Measurements from ENCODE around the gene RBM8A.
A peak's percentile ranks its signal among the peaks of the same experiment; 100 is the strongest.

Gene RBM8A

DNA sequence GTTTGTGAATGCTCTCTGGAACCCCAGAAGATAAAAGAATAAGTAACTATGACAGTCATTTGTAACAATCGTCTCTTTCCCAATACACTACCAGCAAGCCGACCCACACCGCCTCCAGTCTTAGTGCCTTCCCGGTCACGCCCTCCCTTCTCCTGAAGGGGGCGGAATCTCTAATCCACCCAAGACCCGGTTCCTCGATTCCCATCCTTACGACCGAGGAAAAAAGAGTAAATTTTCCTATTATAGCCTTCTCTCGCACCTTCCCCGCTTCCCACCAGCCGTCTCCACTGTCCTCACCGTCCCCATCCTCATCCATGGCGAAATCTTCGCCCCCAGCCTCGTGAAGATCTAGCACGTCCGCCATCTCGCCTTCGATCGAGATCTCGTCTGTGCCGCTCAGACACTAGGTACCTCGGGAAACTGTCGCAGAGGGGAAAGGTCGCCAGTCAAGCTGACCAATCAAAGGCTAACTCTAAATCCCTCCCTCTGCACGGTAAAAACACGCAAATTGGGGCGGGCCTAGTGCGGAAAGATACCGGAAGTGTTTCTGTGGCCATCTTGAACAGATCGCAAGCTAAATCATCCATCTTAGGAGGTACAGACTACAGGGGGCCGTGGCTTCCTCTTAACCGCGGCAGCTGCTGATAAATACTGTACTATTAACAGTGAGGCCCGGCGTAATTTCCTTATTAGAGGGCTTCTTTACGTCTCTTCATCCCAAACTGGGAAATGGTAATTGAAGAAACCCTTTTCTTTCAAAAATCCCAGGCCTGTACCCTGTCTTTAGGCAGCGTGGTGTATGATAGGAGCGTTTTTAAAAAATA lies at the start of gene RBM8A:
Gene RBM8A, minus strand, starts transcription at position 422 of the 824 bp plus-strand sequence. Its CDS starts 58 bp downstream, at position 364.
- Mint-ChIP-seq H3K27me3 (no peaks in the 10 kb centered on the region), H3K4me1 (ENCODE audit: low read depth) (peaks cover 29% of the 10 kb centered on the region), H3K4me3 (peak within 1 kb of the TSS; percentile 88), H3K36me3 (peaks cover 8% of the 10 kb centered on the region), H3K27ac (no peak within 1 kb of the TSS), H3K9me3 (ENCODE audit: low read depth) (no peaks in the 10 kb centered on the region)

GRCh38 chr1:145977016-145977415 lies 49.7 kb upstream of the RBM8A start:
- H3K27me3 Mint-ChIP-seq, result no peaks in the 10 kb centered on the region
- peaks cover 14% of the 10 kb centered on the region for H3K4me1 Mint-ChIP-seq (ENCODE audit: low read depth)
- no peaks in the 10 kb centered on the region for H3K9me3 Mint-ChIP-seq (ENCODE audit: low read depth)
- H3K27ac Mint-ChIP-seq, result no peak overlapping the region
- no peaks in the 10 kb centered on the region for H3K36me3 Mint-ChIP-seq
- H3K4me3 Mint-ChIP-seq, result no peak overlapping the region

- Mint-ChIP-seq H3K27me3 (no peaks in the 10 kb centered on the region), H3K9me3 (ENCODE audit: low read depth) (no peaks in the 10 kb centered on the region)
Measured at GRCh38 chr1:145975216-145975615, 47.9 kb upstream of the RBM8A start.

GRCh38 chr1:145974721-145975120 lies 47.4 kb upstream of the RBM8A start:
- Mint-ChIP-seq H3K9me3 (ENCODE audit: low read depth) (no peaks in the 10 kb centered on the region), H3K27me3 (no peaks in the 10 kb centered on the region), H3K27ac (no peak overlapping the region), H3K4me3 (no peak overlapping the region), H3K36me3 (no peaks in the 10 kb centered on the region), H3K4me1 (ENCODE audit: low read depth) (peaks cover 19% of the 10 kb centered on the region)

More at GRCh38 chr1:145975216-145975615, 47.9 kb upstream of the RBM8A start:
- Mint-ChIP-seq H3K4me3 (no peak overlapping the region), H3K27ac (peak overlapping the region; percentile 30), H3K4me1 (ENCODE audit: low read depth) (peaks cover 18% of the 10 kb centered on the region), H3K36me3 (no peaks in the 10 kb centered on the region)

DNA sequence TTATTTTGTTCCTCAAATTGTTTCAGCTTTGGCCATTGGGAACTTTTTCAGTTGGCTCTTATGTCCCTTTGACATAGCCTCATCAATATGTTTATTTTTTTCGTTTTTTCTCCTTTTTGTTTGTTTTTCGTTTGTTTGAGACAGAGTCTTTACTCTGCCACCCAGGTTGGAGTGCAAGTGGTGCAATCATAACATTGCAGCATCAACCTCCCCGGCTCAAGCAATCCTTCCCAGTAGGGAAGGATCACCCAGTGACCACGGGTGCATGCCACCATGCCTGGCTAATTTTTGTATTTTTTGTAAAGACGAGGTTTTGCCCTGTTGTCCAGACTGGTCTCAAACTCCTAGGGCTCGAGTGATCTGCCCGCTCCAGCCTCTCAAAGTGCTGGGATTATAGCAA lies 45.3 kb upstream of the RBM8A start:
- Mint-ChIP-seq H3K27me3 (no peaks in the 10 kb centered on the region), H3K4me3 (no peak overlapping the region), H3K27ac (no peak overlapping the region)

GRCh38 chr1:145967288-145967687 lies 40.0 kb upstream of the RBM8A start:
- no peaks in the 10 kb centered on the region for H3K9me3 Mint-ChIP-seq (ENCODE audit: low read depth)
- no peak overlapping the region for H3K27ac Mint-ChIP-seq
- H3K4me1 Mint-ChIP-seq (ENCODE audit: low read depth), result peaks cover 43% of the 10 kb centered on the region
- H3K27me3 Mint-ChIP-seq, result no peaks in the 10 kb centered on the region
- no peak overlapping the region for H3K4me3 Mint-ChIP-seq
- peaks cover 5% of the 10 kb centered on the region for H3K36me3 Mint-ChIP-seq

More for the DNA sequence above, 45.3 kb upstream of the RBM8A start:
- Mint-ChIP-seq H3K4me1 (ENCODE audit: low read depth) (peaks cover 25% of the 10 kb centered on the region), H3K9me3 (ENCODE audit: low read depth) (no peaks in the 10 kb centered on the region), H3K36me3 (peaks cover 3% of the 10 kb centered on the region)

DNA sequence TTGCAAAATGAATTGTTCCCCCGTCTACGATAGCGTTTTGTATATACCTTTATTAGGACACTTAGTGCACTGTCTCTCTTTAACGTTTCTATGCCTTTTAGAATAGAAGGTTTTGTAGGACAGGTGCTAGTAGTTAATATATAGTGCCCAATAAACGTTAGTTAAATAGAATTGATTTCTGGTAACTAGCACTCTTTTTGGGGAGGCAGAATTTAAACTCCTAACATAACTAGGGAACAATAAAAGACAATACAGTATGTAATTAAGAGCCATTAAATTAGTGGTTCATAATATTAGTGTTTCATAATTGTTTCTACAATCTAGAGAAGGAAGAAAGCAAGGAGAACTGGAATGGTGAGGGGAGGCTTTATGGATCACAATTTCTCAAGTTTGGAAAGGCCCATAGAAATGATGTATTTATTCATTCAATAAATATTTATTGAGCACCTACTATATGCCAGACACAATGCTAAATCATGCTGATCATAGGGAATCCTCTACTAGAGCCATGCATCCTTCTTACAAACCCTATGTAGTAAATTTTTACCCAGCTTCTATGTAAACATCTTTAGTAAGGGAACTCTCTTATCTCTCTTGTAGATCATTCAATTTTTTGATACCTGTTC lies 37.9 kb upstream of the RBM8A start:
- H3K9me3 Mint-ChIP-seq (ENCODE audit: low read depth), result no peaks in the 10 kb centered on the region
- H3K27ac Mint-ChIP-seq, result peak overlapping the region; percentile 95
- H3K4me1 Mint-ChIP-seq (ENCODE audit: low read depth), result peaks cover 48% of the 10 kb centered on the region
- peaks cover 5% of the 10 kb centered on the region for H3K36me3 Mint-ChIP-seq
- H3K27me3 Mint-ChIP-seq, result no peaks in the 10 kb centered on the region
- H3K4me3 Mint-ChIP-seq, result peak overlapping the region; percentile 94

DNA sequence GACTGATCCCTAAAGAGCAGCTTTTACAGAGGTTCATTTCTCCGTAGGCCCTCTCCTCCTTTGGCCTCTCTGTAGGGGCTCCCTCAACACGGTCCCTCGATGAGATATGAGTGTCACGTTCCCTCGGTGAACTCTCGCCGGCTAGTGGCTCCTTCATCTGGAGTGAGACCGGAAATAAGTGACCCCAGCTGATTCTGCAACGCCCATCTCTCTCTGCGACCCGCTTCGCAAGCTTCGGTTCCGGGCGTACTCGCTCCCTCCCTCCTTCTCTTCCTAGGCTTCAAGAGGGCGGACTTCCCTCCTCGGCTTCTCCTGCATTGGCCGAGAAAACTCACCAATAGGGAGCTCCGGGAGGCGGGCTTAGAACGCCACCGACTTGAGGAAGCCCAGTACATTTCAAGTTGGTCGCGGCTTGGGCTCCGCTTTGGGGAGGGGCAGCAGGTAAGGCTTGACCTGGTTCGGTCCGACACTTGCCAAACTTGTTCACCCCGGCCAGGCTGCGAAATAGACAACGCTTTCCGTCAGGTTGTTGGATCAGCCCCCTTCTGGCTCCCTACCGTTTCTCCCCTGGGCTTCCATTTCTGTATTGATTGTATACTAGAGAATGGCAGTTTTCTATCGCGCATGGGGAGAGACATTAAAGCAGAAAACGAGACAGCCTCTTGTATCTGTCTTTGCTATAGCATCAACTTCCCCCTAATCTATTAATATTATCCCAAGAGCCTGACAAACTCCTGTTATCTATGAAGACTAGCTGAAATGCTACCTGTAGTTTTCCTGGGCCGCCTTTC lies 37.2 kb upstream of the RBM8A start, which contains the start of the genes ANKRD34A and POLR3GL:
Gene ANKRD34A, minus strand, starts transcription at position 248 of the 791 bp plus-strand sequence. CDS start 2,816 bp downstream, outside the sequence.
Gene POLR3GL, plus strand, starts transcription at position 363 of the 791 bp plus-strand sequence. CDS start 10,176 bp downstream, outside the sequence.
- H3K27me3 Mint-ChIP-seq, result no peaks in the 10 kb centered on the region
- H3K36me3 Mint-ChIP-seq, result peaks cover 5% of the 10 kb centered on the region
- H3K4me3 Mint-ChIP-seq, result peak within 1 kb of the TSS; percentile 94
- H3K9me3 Mint-ChIP-seq (ENCODE audit: low read depth), result no peaks in the 10 kb centered on the region
- H3K27ac Mint-ChIP-seq, result peak within 1 kb of the TSS; percentile 95
- peaks cover 54% of the 10 kb centered on the region for H3K4me1 Mint-ChIP-seq (ENCODE audit: low read depth)

DNA sequence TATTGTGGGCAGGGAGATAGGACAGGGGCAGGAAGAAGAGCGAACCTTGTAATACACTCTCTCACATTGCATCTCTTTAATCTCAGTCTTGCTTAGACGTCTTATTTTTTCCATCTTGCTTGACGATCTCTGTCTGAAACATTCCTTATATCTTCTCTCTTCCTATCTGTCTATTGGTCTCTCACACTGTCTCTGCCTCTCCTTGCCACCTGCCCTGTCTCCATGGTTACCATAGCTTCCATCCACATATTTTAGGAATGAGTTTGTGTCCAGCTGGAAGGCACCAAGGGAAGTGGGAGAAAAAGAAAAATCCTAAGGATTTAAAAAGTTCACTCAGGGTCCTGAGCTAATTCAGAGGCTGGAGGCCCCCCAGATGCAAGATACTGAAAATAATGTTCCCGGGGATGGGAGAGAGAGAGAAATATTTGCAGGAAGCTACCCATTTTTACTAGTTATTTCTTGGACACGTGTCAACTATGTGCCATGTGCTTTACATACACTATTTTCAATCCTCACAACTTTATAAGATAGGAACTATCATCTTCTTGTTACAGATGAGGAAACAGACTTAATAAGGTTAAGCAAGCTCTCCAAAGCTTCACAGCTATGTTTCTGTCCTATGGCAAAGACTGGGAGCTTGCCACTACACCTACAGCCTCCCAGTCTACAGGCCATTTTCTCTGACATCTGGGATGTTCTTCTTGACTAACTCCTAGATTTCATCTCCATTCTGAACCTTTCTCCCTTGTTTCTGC lies 36.2 kb upstream of the RBM8A start:
- Mint-ChIP-seq H3K27me3 (no peaks in the 10 kb centered on the region), H3K4me3 (peak overlapping the region; percentile 94), H3K36me3 (peaks cover 5% of the 10 kb centered on the region), H3K27ac (peak overlapping the region; percentile 95), H3K9me3 (ENCODE audit: low read depth) (no peaks in the 10 kb centered on the region), H3K4me1 (ENCODE audit: low read depth) (peaks cover 63% of the 10 kb centered on the region)

DNA sequence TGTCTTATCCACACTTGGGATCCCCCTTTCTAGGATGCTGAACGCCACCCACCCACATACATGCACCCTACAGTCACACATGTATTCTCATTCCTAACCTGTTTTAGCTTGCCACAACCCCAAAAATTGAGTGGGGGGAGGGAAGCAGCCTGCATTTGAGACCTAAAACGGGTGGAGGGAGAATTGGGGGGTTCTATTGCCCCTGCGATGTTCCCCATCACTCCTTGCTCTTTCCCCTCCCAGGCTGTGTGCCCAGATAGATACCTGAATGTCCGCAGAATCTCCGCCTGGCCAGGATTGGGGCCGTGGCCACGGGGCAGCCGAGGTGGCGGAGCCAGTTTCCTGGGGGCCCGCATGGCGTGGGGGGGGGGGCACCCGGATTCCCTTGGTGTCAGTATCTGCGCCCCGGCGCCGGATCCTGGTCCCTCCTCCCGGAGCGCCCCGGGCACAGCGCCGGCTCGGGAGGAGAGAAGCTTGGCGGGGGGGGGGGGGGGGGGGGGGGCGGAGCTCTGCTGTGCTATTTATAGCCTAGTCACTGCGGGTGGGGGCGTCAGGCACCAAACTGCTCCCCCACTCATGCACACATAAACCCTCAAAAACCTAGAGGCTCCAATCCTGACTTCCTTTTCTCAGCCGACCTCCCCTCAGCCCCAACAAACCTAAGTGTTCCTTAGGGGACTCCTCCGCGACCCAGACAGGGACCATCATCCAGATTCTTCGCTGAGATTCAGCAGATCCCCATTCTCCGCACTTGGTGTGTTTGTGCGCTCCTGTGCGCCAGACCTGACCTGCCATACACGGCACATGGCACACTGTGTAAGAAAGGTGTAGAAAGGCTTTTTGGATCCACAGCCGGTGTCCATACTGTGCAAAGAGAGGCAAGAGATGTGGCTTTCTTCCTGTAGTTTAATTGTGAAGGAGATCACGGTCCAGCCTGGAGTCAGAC lies 35.1 kb upstream of the RBM8A start:
- Mint-ChIP-seq H3K9me3 (ENCODE audit: low read depth) (no peaks in the 10 kb centered on the region), H3K36me3 (peaks cover 1% of the 10 kb centered on the region), H3K27ac (peak overlapping the region; percentile 95), H3K27me3 (no peaks in the 10 kb centered on the region), H3K4me3 (peak overlapping the region; percentile 94), H3K4me1 (ENCODE audit: low read depth) (peaks cover 63% of the 10 kb centered on the region)

- Mint-ChIP-seq H3K27me3 (no peaks in the 10 kb centered on the region), H3K4me3 (peak overlapping the region; percentile 94), H3K9me3 (ENCODE audit: low read depth) (no peaks in the 10 kb centered on the region), H3K4me1 (ENCODE audit: low read depth) (peaks cover 71% of the 10 kb centered on the region), H3K36me3 (no peaks in the 10 kb centered on the region), H3K27ac (peak overlapping the region; percentile 94)
Measured at GRCh38 chr1:145961425-145962156, 34.3 kb upstream of the RBM8A start.

DNA sequence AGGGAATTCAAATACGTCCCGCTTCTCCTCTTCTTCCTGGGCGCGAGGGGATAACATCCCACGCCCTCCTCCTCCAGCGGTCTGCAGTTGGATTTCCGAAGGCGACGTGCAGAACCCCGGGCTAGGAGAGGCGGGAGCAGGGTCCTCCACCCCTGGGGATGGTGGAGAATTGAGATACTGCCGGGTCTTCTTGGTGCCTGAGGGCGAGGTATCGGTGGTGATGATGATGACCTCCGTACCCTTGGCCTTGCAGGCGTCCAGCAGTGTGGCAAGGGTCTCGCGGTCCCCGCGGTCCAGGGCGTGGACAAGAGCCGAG lies 33.8 kb upstream of the RBM8A start:
- H3K4me1 Mint-ChIP-seq (ENCODE audit: low read depth), result peaks cover 75% of the 10 kb centered on the region
- no peaks in the 10 kb centered on the region for H3K9me3 Mint-ChIP-seq (ENCODE audit: low read depth)
- peak overlapping the region; percentile 94 for H3K4me3 Mint-ChIP-seq
- no peaks in the 10 kb centered on the region for H3K27me3 Mint-ChIP-seq
- H3K36me3 Mint-ChIP-seq, result no peaks in the 10 kb centered on the region
- H3K27ac Mint-ChIP-seq, result peak overlapping the region; percentile 94
